ENCODE results near the gene PSEN2. TPM values are rescaled to one million over a fixed set of nuclear protein-coding genes. Genes with fewer than 3 reads are reported as not detected.
"Not testable (repeated sequence)": the region's sequence is repeated elsewhere in the genome, so short reads cannot be mapped to it uniquely, and the experiment has no call there.

The PSEN2 gene
- total RNA-seq, 1 experiment from 2014 or later, result 37.5 TPM

DNA sequence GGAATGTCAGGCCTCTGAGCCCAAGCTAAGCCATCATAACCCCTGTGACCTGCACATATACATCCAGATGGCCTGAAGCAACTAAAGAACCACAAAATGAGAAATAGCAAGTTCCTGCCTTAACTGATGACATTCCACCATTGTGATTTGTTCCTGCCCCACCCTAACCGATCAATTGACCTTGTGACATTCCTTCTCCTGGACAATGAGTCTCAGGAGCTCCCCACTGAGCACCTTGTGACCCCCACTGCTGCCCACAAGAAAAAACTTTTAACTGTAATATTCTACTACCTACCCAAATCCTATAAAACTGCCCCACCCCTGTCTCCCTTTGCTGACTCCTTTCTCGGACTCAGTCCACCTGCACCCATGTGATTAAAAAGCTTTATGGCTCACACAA lies 32.5 kb upstream of the PSEN2 start:
- H3K4me3 ChIP-seq (ENCODE audit: low read depth, low read length); H3K27ac Mint-ChIP-seq (ENCODE audit: unreplicated experiment): not testable (repeated sequence)

DNA sequence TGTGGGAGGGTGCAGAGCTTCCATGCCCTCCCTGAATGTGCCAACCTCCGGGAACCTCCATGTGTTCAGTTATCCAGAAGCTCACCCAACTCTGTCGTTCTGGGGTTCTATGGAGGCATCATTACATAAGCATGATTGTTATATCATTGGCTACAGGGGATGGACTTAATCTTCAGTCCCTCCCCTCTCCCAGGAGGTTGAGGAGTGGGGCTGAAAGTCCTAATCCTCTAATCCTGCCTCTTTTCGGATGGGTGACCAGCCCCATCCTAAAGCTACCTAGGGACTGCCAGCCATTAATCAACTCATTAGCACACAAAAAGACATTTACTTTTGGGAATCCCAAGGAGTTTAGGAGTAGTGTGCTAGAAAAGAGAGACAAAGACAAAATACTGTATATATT lies 32.0 kb upstream of the PSEN2 start:
- H3K4me3 Mint-ChIP-seq (ENCODE audit: unreplicated experiment), result no peak overlapping the region
- BruUV-seq (replicated peaks), result no TSS peak
- no peaks in the 10 kb centered on the region for H3K27me3 Mint-ChIP-seq (ENCODE audit: insufficient read depth, unreplicated experiment)
- no peak for DNase-seq
- ChIA-PET CTCF (no interaction called here), POLR2A (no interaction called here)
- H3K27me3 ChIP-seq (replicated peaks; ENCODE audit: control insufficient read depth, insufficient read depth, low read length), result no peaks in the 10 kb centered on the region
- TF ChIP-seq, protein P1, sequence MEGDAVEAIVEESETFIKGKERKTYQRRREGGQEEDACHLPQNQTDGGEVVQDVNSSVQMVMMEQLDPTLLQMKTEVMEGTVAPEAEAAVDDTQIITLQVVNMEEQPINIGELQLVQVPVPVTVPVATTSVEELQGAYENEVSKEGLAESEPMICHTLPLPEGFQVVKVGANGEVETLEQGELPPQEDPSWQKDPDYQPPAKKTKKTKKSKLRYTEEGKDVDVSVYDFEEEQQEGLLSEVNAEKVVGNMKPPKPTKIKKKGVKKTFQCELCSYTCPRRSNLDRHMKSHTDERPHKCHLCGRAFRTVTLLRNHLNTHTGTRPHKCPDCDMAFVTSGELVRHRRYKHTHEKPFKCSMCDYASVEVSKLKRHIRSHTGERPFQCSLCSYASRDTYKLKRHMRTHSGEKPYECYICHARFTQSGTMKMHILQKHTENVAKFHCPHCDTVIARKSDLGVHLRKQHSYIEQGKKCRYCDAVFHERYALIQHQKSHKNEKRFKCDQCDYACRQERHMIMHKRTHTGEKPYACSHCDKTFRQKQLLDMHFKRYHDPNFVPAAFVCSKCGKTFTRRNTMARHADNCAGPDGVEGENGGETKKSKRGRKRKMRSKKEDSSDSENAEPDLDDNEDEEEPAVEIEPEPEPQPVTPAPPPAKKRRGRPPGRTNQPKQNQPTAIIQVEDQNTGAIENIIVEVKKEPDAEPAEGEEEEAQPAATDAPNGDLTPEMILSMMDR (IDR thresholded peaks at IDR 0.05; ENCODE audit: insufficient read depth in 1 of 2, low read depth in 1 of 2, low read length in 1 of 2, severe bottlenecking in 1 of 2, unreplicated experiment in 1 of 2), result no peak
- H3K27ac Mint-ChIP-seq (ENCODE audit: unreplicated experiment), result no peak overlapping the region
- no peaks in the 10 kb centered on the region for H3K36me3 Mint-ChIP-seq (ENCODE audit: insufficient read depth, unreplicated experiment)
- H3K36me3 ChIP-seq (ENCODE audit: control insufficient read depth, insufficient read depth, low read length), result no peaks in the 10 kb centered on the region
- intact Hi-C loops (cut with micrococcal nuclease; ENCODE audit: unreplicated experiment), result no loop called here
- H3K4me1 ChIP-seq, result no peaks in the 10 kb centered on the region
- H3K4me3 ChIP-seq (ENCODE audit: low read depth, low read length), result no peak overlapping the region
- no peaks in the 10 kb centered on the region for H3K9me3 ChIP-seq
- no peaks in the 10 kb centered on the region for H3K4me1 Mint-ChIP-seq (ENCODE audit: low read depth, unreplicated experiment)
- peaks cover 13% of the 10 kb centered on the region for H3K9me3 Mint-ChIP-seq (ENCODE audit: unreplicated experiment)

More for the DNA sequence above, 32.5 kb upstream of the PSEN2 start:
- DNase-seq; H3K27me3 ChIP-seq (replicated peaks; ENCODE audit: control insufficient read depth, insufficient read depth, low read length); H3K36me3 Mint-ChIP-seq (ENCODE audit: insufficient read depth, unreplicated experiment); POLR2A ChIA-PET; H3K27me3 Mint-ChIP-seq (ENCODE audit: insufficient read depth, unreplicated experiment); H3K36me3 ChIP-seq (ENCODE audit: control insufficient read depth, insufficient read depth, low read length); H3K4me3 Mint-ChIP-seq (ENCODE audit: unreplicated experiment); H3K4me1 Mint-ChIP-seq (ENCODE audit: low read depth, unreplicated experiment); CTCF ChIA-PET; BruUV-seq (replicated peaks); H3K9me3 ChIP-seq; H3K4me1 ChIP-seq; intact Hi-C loops (cut with micrococcal nuclease; ENCODE audit: unreplicated experiment): not testable (repeated sequence)
- H3K9me3 Mint-ChIP-seq (ENCODE audit: unreplicated experiment), result peaks cover 13% of the 10 kb centered on the region

DNA sequence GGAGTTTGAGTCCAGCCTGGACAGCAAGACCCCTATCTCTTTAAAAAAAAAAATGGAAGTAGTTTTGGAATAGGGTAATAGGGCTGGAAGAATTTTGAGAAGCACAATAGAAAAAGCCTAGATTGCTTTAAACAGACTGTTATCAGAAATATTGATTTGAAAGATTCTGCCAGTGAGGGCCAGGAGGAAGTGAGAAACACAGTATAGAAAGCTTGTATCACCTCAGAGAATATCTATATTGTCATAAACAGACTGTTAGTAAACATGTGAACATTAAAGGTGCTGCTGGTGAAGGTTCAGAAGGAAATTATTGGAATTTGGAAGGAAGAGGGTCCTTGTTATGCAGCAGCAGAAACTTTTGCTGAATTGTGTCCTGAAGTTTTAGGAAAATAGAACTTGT lies 24.8 kb upstream of the PSEN2 start:
- no peaks in the 10 kb centered on the region for H3K36me3 ChIP-seq (ENCODE audit: control insufficient read depth, insufficient read depth, low read length)
- no peaks in the 10 kb centered on the region for H3K27me3 ChIP-seq (replicated peaks; ENCODE audit: control insufficient read depth, insufficient read depth, low read length)
- Mint-ChIP-seq H3K4me3 (ENCODE audit: unreplicated experiment) (no peak overlapping the region), H3K27ac (ENCODE audit: unreplicated experiment) (no peak overlapping the region), H3K36me3 (ENCODE audit: insufficient read depth, unreplicated experiment) (no peaks in the 10 kb centered on the region), H3K9me3 (ENCODE audit: unreplicated experiment) (no peaks in the 10 kb centered on the region), H3K4me1 (ENCODE audit: low read depth, unreplicated experiment) (no peaks in the 10 kb centered on the region), H3K27me3 (ENCODE audit: insufficient read depth, unreplicated experiment) (no peaks in the 10 kb centered on the region)
- TF ChIP-seq, protein P1 (IDR thresholded peaks at IDR 0.05; ENCODE audit: insufficient read depth in 1 of 2, low read depth in 1 of 2, low read length in 1 of 2, severe bottlenecking in 1 of 2, unreplicated experiment in 1 of 2), result no peak
- no peak overlapping the region for H3K4me3 ChIP-seq (ENCODE audit: low read depth, low read length)
- no peaks in the 10 kb centered on the region for H3K9me3 ChIP-seq
- POLR2A ChIA-PET, result no interaction called here
- intact Hi-C loops (cut with micrococcal nuclease; ENCODE audit: unreplicated experiment), result no loop called here
- H3K4me1 ChIP-seq, result no peaks in the 10 kb centered on the region
- no peak for DNase-seq
- CTCF ChIA-PET, result no interaction called here
- BruUV-seq (replicated peaks), result no TSS peak

DNA sequence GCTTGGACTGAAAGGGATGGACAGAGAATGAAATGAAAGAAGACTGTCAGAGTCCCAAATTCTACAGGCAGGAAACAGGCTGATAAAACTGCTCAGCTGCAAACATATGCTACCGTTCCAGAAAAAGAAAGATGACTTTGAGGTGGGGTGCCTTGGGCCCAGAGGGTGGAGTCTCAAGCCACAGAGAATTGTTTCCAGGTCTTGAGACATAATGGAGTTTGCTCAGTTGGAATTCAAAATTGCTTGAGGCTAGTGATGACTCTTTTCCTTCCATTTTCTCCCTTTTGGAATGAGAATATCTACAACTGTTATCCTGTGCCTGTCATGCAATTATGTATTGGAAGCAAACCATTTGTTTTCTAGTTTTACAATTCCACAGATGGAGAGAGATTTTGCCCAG lies 23.6 kb upstream of the PSEN2 start:
- no peaks in the 10 kb centered on the region for H3K36me3 Mint-ChIP-seq (ENCODE audit: insufficient read depth, unreplicated experiment)
- no peak overlapping the region for H3K4me3 Mint-ChIP-seq (ENCODE audit: unreplicated experiment)
- no peaks in the 10 kb centered on the region for H3K27me3 ChIP-seq (replicated peaks; ENCODE audit: control insufficient read depth, insufficient read depth, low read length)
- H3K9me3 Mint-ChIP-seq (ENCODE audit: unreplicated experiment), result no peaks in the 10 kb centered on the region
- no peaks in the 10 kb centered on the region for H3K36me3 ChIP-seq (ENCODE audit: control insufficient read depth, insufficient read depth, low read length)
- no peak overlapping the region for H3K4me3 ChIP-seq (ENCODE audit: low read depth, low read length)
- no peaks in the 10 kb centered on the region for H3K9me3 ChIP-seq
- ChIA-PET POLR2A (no interaction called here), CTCF (no interaction called here)
- no peaks in the 10 kb centered on the region for H3K4me1 ChIP-seq
- intact Hi-C loops (cut with micrococcal nuclease; ENCODE audit: unreplicated experiment), result no loop called here
- no TSS peak for BruUV-seq (replicated peaks)
- no peak overlapping the region for H3K27ac Mint-ChIP-seq (ENCODE audit: unreplicated experiment)
- TF ChIP-seq, protein P1 (IDR thresholded peaks at IDR 0.05; ENCODE audit: insufficient read depth in 1 of 2, low read depth in 1 of 2, low read length in 1 of 2, severe bottlenecking in 1 of 2, unreplicated experiment in 1 of 2), result no peak
- no peaks in the 10 kb centered on the region for H3K4me1 Mint-ChIP-seq (ENCODE audit: low read depth, unreplicated experiment)
- no peaks in the 10 kb centered on the region for H3K27me3 Mint-ChIP-seq (ENCODE audit: insufficient read depth, unreplicated experiment)
- no peak for DNase-seq

DNA sequence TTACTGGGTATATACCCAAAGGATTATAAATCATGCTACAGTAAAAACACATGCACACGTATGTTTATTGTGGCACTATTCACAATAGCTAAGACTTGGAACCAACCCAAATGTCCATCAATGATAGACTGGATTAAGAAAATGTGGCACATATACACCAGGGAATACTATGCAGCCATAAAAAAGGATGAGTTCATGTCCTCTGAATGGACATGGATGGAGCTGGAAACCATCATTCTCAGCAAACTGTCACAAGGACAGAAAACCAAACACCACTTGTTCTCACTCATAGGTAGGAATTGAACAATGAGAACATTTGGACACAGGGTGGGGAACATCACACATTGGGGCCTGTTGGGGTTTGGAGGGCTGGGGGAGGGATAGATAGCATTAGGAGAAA lies 15.9 kb upstream of the PSEN2 start:
- DNase-seq; H3K27ac Mint-ChIP-seq (ENCODE audit: unreplicated experiment); H3K4me1 ChIP-seq; H3K9me3 ChIP-seq; H3K9me3 Mint-ChIP-seq (ENCODE audit: unreplicated experiment); H3K4me3 Mint-ChIP-seq (ENCODE audit: unreplicated experiment); H3K36me3 ChIP-seq (ENCODE audit: control insufficient read depth, insufficient read depth, low read length); BruUV-seq (replicated peaks); H3K36me3 Mint-ChIP-seq (ENCODE audit: insufficient read depth, unreplicated experiment); H3K4me3 ChIP-seq (ENCODE audit: low read depth, low read length); H3K27me3 Mint-ChIP-seq (ENCODE audit: insufficient read depth, unreplicated experiment); H3K27me3 ChIP-seq (replicated peaks; ENCODE audit: control insufficient read depth, insufficient read depth, low read length); H3K4me1 Mint-ChIP-seq (ENCODE audit: low read depth, unreplicated experiment); CTCF ChIA-PET; POLR2A ChIA-PET; intact Hi-C loops (cut with micrococcal nuclease; ENCODE audit: unreplicated experiment): not testable (repeated sequence)

All from Caco-2 (cell line).